GM18517 (cell line): ENCODE data around the gene CTSK.
"Not testable (repeated sequence)": the region's sequence is repeated elsewhere in the genome, so short reads cannot be mapped to it uniquely, and the experiment has no call there.

Experiments used
- ATAC-seq: cut with Tn5 transposase; IDR thresholded peaks from one replicate; pipeline ENCODE4 v1.9.1; 2021; ENCODE audit warnings: mild to moderate bottlenecking, moderate library complexity; ENCODE audit not compliant: unreplicated experiment

The CTSK gene

DNA sequence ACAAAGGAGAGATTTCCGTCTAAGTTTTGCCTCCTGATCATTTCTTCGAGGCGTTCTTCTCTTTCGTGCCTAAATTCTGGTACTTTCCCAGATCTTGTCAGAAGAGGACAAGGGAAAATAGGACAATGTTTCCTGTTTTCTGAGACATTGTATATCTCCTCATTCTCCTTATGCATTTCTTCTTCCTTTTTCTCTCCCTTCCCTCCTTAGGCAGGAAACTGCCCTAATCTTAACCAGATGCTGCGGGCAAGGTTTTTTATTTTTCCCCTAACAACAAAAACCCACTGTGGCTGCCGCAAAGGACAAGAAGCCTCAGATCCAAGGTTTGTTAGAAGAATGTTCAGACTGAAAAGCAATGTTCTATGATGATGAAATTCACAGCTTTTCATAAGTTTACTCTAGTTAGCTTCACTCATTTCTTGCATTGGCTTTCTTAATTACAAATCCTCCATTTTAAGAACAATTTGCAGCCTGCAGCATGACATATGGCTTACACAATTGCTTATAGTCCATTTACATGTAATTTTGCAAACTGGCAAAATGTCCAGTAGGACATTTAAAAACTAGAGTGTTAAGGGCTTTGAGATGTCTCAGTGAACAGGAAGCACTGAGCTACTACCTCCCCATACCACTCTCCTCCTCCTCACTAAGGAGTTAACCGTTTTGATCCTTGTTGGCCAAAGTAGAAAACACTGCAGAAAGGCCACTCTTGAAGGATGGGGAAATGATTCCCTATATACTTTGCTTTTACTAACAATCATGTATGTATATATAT is 624 bp downstream of the CTSK start:
- ATAC-seq, result no peak

DNA sequence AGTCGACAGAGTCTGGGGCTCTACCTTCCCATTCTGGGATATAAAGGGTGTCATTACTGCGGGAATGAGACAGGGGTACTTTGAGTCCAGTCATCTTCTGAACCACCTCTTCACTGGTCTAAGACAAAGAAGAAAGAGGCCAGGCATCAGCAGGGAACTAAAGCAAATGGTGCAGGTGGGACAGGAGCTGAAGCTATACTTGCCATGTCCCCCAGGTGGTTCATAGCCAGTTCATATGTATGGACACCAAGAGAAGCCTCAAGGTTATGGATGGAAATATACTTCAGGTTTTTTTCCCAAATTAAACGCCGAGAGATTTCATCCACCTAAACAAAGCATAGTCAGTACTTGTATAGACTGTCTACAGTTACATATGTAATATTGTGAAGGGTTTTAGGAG is 2.2 kb downstream of the CTSK start:
- ATAC-seq, result no peak

DNA sequence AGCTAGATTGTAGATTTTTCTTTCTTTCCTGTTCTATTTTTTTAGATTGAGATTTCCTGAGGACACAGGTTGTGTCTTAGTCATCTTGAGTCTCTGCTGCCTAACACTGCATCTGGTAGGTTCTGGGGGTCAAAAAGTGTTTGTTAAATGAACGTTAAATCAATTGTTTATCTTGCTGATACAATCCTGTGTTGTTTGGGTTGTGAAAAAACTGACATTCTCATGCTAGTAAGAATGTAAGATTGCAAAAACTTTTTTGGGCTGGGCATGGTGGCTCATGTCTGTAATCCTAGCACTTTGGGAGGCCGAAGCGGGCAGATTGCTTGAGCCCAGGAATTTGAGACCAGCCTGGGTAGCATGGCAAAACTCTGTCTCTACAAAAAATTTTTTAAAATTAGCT is 3.4 kb downstream of the CTSK start:
- ATAC-seq, result no peak

DNA sequence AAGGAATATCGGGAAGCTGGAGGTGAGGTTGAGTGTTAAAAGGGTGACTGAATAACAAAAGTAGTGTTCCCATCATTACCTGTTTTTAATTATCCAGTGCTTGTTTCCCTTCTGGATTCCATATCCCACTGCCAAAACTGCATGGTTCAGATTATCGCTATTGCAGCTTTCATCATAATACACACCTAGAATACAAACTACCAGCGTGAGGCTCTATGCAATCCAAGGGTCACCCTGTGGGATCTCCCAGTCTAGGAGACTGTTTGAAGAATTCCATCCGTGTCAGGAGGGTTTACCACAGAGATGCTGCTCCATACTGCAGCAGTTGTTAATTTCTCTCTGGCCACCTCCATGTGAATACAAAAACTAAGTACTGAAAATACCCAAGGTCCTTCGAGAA is 9.0 kb downstream of the CTSK start:
- no peak for ATAC-seq

DNA sequence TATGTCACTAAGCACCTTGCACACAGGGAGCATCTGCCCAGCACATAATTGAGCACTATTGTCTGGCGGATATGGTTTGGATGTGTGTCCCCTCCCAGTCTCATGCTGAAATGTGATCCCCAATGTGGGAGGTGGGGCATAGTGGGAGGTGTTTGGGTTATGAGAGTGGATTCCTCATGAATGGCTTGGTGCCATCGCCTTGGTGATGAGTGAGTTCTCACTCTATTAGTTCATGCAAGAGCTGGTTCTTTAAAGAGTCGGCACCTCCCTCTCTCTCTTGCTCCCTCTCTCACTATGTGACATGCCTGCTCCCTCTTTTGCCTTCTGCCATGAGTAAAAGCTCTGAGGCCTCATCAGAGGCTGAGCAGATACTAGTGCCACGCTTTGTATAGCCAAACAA is 9.5 kb downstream of the CTSK start:
- ATAC-seq, result no peak

DNA sequence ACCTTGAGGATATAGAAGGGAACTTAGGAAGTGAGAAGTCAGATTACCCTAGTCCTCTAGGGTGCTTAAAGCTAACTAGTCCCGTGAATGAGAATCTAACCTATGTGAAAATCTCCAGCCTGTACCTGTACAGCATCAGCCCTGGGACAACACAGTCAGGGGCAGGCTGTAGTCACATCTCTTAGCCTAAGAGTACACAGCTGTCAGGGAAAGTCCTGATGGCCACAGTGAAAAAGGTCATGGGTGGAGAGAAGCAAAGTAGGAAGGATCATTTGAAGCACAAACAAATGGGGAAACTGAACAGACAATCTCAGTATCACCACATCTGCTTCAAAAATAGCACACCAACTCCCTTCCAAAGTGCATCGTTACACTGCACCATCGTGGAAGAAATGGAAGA is 11.7 kb downstream of the CTSK start:
- no peak for ATAC-seq

DNA sequence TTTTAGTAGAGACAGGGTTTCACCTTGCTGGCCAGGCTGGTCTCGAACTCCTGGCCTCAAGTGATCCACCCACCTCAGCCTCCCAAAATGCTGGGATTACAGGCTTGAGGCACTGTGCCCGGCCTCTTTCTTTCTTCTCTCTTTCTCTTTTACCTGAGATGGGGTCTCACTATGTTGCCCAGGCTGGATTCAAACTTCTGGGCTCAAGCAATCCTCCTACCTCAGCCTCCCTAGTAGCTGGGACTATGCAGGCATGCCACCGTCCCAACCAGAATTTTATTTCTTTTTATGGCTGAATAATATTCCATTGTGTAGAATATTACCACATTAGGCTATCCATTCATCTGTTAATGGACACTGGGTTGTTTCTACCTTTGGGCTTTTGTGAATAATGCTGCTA is 14.3 kb downstream of the CTSK start:
- not testable (repeated sequence) for ATAC-seq

DNA sequence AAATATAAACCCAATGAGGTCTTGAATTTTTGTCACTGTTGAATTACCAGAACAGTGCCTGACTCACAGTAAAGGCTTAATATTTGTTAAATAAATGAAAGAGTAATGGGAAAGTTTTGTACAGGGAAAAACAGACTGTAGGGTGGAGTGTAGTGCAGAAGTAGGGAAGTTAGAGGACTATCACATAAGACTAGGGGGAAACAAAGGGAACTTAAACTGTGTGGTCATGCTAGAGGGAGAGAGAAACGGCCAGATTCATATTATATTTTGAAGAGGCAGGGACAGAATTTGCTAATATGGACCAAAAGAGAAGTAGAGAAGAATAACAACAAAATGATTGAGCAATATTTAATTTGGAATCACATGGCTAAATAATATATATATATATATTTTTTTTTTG is 14.8 kb downstream of the CTSK start:
- ATAC-seq, result no peak

DNA sequence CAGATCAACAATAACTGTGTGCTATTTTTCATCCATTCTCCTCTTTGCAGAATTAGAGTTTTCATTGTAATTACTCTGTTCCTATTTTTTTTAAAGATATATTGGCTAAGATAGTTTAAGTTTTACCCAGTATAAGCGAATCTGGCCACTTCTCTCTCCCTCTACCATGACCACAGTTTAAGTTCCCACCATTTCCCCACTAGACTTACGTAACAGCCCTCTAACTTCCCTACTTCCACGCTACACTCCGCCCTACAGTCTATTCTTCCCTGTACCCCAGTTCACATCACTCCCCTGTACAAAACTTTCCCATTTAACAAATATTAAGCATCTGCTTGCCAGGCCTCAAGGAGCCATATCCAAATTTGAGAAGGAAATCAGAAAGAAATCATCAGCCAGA is 16.5 kb downstream of the CTSK start:
- no peak for ATAC-seq

DNA sequence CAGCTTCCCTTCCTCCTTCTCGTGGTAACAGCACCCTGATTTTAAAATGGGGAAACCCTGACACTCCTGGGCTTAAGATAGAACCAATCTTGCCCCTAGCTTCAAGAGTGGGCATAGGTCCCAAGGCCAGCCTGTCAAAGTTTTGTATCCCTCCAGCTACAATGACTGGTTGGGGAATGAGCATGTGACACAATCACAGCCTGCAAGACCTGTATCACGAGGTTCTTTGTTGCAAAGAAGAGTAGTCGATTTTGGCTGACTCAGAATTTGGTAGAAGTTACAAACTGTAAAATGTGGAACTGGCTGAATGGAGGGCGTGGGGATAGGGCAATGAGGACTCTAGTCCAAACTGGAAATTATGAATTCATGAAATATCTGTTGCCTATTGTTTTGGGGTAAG is 18.7 kb downstream of the CTSK start:
- ATAC-seq, result no peak

DNA sequence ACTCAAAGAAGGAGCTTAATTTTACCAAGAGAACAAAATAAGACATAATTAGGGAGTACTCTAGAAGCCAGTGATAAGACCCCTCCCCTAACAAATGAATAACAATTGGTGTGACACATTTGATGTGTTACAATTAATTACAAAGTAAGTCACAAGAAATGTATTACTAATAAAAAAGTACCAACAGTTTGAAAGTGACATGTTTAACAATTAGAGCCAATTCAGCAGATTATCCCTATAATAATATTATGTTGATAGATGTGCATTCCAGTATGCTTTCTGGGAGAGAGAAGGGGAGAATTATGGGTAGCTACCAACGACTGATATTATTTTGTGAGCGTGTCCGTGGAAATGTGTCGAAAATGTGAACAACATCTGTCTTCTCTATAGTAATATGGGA is 19.1 kb downstream of the CTSK start:
- ATAC-seq, result no peak

DNA sequence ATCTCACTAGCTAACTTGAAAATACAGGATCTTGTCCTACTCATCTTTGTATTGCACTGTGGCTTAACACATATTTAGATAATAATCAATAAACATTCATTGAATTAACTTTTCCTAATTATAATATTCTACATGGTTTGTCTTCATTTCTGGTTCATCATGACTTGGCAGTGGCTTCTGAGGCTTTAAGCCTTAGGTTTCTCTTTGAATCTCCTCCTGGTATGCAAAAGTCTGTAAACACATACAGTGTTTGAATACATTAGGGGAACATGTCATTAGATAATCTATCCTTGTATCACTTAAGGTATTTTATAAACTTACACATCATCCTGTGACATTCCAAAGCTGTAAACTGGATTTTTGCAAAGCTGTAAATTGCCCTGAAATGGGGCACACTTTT is 20.6 kb downstream of the CTSK start:
- no peak for ATAC-seq

DNA sequence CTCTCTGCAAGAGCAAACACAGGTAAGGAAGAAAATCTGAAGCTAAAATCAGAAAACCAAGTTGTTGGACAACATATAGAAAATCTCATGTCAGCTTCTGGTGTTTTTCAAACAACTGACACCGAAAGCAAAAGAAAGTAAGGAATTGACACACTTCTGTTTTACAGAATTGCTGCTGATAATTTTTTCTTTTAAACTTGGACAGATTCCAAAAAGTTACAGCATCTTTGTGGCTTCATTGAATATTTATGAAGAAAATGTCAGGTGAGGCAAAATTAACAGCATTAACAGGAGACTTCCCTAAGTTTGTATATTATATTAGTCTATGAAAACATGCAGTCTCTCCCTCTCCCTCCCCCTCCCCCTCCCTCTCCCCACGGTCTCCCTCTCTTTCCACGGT is 27.6 kb downstream of the CTSK start:
- no peak for ATAC-seq

DNA sequence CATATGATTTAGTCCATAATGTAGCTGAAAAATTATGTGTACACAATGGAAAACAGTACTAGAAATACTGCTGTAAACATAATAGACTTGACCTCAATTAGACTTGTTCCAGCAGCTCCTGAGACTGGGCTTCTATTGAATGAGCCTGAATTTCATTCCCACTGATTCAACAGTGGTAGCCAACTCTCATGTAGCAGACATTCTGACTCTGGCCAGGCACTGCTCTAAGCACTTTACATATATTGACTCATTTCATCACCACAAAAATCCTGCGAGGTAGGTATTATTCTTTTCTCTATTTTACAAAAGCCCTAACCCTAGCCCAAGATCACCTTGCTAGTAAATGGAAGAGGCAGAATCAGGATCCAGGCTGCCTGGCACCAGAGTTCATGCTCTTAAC is 29.7 kb downstream of the CTSK start:
- ATAC-seq, result no peak

DNA sequence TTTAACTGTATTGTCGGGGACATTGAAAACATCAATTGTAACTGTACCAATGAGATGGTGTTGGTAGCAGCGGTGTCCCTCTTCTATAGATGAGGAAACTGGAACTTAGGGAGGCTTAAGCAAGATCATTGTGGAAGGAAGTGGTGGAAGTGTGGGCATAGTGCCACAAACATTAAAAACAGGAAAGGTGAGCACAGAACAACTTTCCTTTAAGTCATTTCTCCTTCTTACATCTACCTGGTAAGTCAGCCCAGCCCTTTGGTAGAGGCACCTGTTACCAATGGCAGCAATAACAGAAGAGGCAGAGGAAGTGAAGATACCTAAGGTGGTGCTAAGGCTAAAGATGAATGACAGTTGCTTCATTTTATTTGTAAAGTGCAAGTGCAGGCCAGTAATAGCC is 30.5 kb downstream of the CTSK start:
- no peak for ATAC-seq

DNA sequence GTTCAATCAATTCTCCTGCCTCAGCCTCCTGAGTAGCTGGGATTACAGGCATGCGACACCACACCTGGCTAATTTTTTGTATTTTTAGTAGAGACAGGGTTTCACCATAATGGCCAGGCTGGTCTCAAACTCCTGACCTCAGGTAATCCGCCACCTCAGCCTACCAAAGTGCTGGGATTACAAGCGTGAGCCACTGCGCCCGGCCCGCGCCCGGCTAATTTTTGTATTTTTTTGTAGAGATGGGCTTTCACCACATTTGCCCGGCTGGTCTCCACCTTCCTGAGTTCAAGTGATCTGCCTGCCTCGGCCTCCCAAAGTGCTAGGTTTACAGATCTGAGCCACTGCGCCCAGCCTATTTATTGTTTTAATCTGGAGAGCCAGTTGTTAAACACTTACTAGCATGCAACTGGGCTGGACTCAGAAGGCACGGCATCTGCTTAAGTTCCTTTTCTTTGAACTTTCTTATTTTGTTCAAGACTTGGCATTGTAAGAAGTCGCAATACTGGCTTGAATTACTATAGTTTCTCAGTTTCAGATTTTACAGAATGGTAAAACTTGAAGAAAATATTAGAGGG is 32.0 kb downstream of the CTSK start:
- ATAC-seq, result not testable (repeated sequence)

DNA sequence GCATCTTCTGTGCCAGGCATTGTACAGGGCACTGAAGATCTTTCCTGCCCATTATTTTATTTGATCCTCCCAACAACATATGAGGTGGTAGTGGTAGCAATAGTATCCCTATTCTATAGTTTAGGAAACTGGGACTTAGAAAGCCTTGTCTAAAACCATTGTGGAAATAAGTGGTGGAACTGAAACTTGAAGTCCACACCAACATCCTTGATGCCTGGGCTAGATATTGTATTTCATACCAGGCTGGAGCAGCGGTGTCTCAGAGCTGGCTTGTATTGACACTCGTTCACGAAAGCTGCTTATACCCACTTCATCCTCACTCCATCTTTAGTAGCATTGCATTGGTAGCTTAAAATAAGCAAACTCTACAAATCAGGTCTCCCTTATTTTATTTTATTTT is 32.8 kb downstream of the CTSK start:
- no peak for ATAC-seq

DNA sequence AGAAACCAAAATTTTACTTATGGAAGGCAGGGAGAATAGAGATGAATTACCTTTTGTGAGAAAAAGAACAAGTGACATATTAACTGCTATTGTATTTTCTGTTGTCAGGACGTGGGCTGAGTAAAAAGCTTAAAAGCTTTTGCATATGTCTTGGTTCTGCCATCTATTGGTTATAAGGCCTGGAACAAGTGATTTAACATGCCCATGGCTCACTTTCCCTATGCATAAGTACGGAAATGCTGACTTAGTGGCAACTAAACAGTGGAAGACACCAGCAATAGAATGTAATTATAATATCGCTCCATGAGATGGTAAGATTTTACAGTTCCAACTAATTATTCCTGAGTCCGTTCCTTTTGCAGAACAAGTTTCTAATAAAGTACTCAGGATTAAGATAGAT is 35.7 kb downstream of the CTSK start:
- no peak for ATAC-seq

DNA sequence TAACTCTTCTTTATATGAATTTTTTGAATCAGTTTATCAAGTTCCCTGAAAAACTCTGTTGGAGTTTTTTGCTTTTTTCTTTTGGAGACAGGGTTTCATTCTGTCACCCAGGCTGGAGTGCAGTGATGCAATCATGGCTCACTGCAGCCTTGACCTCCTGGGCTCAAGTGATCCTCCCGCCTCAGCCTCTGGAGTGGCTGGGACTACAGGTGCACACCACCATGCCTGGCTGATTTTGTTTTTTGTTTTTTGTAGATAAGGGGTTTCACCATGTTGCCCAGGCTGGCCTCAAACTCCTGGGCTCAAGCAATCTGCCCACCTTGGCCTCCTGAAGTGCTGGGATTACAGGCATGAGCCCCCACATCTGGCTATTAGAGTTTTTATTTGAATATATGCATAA is 40.4 kb downstream of the CTSK start:
- not testable (repeated sequence) for ATAC-seq

DNA sequence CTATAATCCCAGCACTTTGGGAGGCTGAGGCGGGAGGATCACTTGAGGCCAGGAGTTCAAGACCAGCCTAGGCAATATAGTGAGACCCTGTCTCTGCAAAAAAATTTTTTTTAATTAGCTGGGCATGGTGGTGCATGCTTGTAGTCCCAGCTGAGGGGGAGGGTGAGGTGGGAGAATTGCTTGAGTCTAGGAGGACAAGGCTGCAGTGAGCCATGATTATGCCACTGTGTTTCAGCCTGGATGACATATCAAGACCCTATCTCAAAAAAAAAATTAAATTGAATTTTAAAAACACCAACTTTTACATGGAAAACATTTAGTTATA is 42.1 kb downstream of the CTSK start:
- not testable (repeated sequence) for ATAC-seq

DNA sequence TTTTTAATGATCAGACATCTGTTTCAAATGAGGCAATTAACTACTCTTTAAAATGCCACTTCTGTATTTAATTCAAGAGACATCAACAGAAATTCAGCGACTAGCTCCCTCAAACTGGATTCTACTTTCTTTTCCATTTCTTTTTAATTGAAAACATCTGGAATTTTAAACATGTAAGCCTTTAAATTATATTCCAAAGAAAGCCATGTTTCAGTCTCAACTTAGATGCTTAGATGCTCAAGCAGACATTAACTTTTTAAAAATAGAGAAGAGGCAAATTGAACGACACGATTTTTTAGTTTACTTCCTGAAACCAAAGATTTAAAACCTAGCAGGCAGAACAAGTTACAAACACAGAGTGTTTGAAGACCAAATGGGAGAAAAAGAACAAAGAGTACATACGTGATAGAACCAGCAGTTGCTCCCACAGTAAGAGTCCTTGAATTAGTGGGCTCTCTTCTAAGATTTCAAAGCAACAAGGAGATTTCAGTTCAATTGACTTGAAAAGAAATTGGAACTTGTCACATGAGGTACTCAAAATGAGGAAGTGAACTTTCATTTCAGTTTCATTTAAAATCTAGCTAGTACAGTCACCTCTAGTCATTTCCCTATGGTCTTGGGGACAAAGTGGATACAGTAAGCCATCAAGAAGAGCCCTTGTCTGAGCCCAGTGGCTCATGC is 42.6 kb downstream of the CTSK start, which contains the start of gene CTSS:
TSS of gene CTSS (minus strand) at position 483 of the 681 bp plus-strand sequence. CDS start 1,015 bp downstream, outside the sequence.
- peak; percentile 86 for ATAC-seq

DNA sequence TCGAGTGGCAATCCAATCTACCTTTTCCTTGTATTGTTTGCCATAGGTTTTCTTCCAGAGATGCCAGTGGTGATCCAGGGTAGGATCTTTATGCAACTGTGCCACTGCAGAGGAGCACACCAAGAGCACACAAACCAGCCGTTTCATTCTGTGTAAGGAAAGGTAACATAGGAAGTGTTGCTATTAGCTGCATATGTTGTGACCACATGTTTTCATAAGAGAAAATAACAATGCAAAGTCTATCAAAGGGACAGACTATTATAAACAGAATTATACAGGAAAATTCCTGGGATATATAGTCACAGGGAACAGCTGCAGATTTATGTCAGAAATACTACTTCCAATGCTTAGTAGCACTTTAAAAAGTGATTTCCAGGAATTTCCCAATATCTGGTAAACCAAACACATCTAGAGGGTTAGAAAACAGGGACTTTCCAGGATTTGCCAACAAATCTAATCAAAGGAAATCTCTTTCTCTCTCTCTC is 43.4 kb downstream of the CTSK start:
- no peak for ATAC-seq
